Glomerular visceral epithelial cell (primary cell): Measurements from ENCODE around the gene IRX6.
A peak's percentile ranks its signal among the peaks of the same experiment; 100 is the strongest.

Experiments used
- DNase-seq: peaks from one replicate; pipeline ENCODE4 v3.0.0-alpha.2; 2016; ENCODE audit errors: extremely low spot score

The IRX6 gene

GRCh38 chr16:55323637-55324271 lies at the start of gene IRX6:
Gene IRX6 (plus strand): TSS chr16:55324203. CDS start chr16:55325092, 889 bp downstream.
- DNase-seq, result no peak

DNA sequence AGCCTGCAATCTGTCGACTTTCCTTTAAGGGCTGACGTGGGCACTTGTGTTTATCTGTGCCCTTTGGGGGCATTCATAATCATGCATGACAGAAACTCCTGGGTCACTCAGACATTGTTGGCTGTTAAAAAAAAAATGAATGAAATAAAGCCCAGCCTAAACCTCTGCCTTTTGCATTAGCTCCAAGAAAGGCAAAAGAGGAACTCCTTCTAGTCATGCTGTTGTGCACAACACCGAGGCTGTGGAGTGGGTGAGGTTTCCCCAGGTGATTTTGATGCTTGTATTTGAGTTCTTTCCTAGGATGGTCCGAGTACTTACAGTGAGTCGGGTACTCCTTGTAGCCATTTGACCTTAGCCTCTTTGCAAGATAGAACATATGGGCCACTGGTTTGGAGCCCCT lies 49.6 kb upstream of the IRX6 start:
- DNase-seq, result no peak

DNA sequence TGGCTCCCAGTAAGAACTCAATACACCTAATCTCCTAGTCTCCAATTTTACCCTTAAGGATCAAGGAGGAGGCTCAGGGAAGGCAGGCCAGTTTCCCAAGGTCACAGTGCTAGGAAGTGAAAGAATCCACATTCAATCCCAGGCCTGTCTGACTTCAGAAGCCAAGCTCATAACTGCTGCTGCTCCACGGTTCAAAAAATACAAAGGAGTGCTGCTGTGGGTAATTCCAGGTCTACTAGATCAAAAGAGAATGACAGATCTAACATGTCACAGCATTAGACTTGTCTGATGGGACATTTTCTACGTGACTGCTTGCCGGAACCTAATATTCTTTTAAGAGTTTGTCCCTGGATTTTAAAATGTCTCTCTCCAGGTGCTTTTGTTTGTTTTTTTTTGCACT lies 48.8 kb upstream of the IRX6 start:
- no peak for DNase-seq

DNA sequence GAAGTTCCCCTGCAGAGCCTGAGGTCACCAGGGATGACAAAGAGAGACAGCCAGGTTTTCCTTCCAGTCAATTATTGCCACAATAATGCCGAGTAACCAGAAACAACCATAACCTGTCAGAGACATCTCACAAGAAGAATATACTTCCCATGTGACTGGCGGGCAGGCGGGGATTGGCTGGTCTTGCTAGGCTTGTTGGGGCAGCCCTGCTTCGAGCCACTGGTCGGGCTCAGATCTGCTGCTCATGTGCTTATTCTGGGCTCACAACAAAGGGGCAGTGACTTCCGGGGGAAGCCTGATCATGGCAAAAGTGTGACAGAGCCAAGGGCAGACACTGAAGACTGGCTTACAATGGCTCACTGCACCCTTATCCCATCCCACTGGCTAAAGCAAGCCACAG lies 48.1 kb upstream of the IRX6 start:
- no peak for DNase-seq

DNA sequence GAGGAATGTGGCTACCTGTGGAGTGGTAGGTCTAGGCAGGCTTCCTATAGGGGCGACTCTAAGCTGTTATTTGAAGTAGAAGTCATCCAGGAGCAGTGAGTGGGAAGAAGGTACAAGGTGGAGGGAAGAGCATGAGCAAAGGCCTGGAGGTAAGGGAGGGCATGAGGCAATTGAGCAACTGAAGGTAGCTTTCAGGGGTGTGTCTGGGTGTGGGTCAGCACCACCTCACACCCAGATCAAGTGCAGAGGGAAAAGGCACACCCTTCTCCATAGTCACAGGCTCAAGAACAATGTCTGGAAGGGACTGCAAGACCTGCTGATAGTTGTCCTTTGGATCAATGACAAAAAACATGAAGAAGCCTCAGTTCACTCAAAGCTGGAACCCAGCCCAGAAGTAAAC lies 46.5 kb upstream of the IRX6 start:
- DNase-seq, result no peak

- no peak for DNase-seq
Observed at GRCh38 chr16:55279598-55279997, 44.4 kb upstream of the IRX6 start.

- no peak for DNase-seq
Observed at GRCh38 chr16:55280587-55280986, 43.4 kb upstream of the IRX6 start.

- no peak for DNase-seq
Observed at GRCh38 chr16:55282441-55282840, 41.6 kb upstream of the IRX6 start.

DNA sequence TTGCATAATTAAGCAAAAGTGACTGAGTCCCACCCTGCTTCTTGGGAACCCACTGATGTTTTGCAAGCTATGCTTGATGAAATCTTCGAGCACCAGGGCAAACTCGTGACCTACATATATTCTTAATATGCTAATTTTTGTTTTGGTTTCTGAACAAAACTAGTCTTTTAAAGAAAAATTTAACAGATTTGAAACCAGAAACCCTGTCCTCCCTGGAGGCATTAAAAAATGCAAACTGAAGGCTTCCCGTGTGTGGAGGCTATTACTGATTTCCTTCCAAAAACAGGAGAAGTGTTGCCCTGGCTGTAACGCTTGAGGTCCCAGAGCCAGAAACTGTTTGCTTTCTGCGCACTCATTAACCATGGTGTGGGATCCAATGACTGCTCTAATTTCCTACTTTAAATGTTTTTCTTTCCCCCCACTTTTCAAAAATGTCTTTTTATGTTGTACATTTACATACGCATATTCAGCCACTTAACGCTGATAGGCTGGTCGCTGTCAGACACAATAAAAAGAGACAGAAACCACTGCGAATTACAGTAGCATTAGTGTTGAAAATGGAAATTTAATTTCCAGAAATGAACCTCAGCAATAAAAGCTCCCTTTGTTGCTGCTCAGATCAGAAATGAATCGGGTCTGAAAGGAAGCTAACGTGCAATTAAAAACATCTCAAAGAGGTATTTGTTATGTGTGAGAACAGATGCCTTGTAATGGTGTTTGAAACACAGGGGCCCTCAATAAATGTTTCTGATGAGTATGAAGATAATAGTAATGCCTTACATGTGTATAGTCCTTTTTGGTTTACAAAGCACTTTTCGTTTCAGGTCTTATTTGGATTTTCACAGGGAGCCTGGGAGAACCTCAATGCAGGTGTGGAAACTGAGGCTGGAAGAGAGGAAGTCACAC lies 39.9 kb upstream of the IRX6 start:
- DNase-seq, result no peak

- DNase-seq, result no peak
Observed at GRCh38 chr16:55284718-55285099, 39.3 kb upstream of the IRX6 start.

DNA sequence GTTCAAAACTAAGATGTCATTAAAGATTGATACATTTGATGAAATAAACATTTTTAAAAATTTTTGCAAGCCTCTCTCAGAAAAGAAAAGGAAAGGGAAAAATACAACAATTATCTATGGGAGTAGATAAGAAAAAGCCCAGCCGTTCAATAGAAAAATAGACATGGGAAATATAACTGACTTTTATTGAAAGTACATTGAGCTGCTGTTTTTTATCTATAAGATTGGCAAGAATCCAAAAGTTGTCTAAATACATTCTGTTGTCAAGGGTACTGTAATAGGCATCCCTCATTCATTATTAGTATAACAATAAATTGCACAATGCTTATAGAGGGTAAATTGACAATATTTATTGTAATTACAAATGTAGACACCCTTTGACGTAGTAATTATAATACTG lies 38.4 kb upstream of the IRX6 start:
- DNase-seq, result no peak

DNA sequence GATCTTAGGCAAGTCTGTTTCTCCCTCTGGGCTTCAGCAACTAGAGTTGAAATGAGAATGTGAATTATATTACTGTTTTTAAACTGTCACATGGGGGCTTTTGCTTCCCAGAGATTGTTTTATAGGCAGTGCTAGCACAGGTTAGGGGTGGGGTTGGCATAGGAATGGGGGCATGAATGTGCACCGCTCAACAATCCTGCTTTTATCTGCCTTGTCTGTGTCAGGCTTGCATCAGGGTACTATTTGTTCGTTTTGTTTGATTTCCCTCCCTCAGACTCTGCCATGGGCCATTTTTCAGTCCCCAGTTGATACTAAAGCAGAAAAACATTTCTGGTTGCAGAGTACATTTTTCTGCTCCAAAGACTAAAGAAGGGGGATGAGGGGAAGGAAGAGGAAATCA lies 34.6 kb upstream of the IRX6 start:
- DNase-seq, result no peak

DNA sequence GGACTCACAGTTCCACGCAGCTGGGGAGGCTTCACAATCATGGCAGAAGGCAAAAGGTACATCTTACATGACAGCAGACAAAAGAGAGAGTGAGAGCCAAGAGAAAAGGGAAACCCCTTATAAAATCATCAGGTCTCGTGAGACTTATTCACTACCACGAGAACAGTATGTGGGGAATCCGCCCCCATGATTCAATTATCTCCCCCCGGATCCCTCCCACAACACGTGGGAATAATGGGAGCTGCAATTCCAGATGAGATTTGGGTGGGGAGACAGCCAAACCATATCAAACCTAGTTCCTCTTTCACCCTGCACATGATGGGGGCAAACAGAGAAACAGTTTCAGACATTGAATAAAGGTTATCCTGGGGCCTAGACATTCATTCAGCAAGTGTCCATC lies 32.2 kb upstream of the IRX6 start:
- no peak for DNase-seq

DNA sequence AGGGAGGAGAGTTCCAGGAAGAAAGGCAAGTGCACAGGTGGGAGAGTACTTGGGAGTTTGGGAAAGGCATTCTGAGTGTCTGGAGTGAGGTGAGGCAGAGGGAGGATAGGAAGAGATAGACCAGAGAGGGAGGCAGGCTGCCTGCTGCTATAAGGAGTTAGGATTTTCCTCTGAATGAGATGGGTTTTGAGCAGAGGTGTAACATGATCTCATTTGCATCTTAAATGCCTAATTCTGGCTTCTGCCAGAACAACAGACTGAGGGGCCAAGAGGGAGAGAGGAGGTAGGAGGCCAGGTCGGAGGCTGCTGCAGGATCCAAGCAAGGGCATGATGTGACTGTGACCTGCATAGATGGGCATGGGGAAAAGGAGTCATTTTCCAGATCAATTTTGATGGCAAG lies 31.5 kb upstream of the IRX6 start:
- no peak for DNase-seq

GRCh38 chr16:55294129-55294528 lies 29.9 kb upstream of the IRX6 start:
- DNase-seq, result no peak

DNA sequence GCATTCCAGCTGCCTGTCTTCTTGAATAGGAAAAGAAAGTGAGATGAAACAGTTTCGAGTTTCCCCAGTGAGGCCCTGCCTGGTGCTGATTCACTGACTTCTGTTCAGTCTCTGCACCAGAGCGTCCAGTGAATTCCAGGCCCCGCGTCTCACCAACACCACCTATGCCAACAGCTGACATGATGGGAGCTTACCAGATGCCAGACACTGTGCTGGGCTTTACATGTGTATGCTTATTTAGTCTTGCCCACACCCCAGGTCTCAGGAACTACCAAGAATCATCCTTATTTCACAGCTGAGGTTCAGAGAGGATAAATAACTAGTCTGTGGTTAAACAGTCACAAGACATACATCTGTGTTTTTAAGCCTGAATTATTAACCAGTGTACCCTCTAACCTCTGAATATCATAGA lies 29.1 kb upstream of the IRX6 start:
- peak; percentile 66 for DNase-seq

DNA sequence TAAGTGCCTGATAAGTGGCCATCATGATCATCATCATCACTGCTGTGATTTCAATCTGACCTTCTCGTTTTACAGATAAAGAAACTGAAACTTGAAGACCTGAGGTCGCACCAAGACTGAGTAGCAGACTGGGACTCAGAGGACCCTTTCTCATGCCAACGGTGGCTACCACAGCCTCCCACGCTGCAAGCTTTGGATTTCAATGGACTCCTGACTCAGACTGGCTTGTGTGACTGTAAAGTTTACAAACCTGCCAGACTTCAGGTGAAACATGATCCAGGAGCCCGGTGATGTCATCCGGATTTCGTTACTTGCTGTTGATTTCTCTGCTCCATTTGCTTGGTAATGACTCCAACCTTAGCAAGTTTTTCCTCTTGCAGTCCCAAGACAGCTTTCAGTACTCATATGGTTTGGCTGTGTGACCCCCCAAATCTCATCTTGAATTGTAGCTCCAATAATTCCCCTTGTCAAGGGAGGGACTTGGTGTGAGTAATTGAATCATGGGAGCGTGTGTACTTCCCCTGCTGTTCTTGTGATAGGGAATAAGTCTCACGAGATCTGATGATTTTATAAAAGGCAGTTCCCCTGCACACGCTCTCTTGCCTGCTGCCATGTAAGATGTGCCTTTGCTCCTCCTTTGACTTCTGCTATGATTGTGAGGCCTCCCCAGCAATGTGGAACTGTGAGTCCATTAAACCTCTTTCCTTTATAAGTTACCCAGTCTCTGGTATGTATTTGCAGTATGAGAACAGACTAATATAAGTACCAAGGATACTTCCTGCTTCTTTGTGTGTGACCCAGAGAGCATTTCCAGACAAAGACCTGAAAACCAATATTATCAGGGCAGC lies 26.7 kb upstream of the IRX6 start:
- peak; percentile 54 for DNase-seq

GRCh38 chr16:55297910-55298479 lies 26.0 kb upstream of the IRX6 start:
- DNase-seq, result peak; percentile 40

GRCh38 chr16:55301385-55302008 lies 22.5 kb upstream of the IRX6 start:
- DNase-seq, result no peak

- DNase-seq, result no peak
Observed at GRCh38 chr16:55302635-55303034, 21.4 kb upstream of the IRX6 start.

GRCh38 chr16:55308973-55309372 lies 15.0 kb upstream of the IRX6 start:
- no peak for DNase-seq

DNA sequence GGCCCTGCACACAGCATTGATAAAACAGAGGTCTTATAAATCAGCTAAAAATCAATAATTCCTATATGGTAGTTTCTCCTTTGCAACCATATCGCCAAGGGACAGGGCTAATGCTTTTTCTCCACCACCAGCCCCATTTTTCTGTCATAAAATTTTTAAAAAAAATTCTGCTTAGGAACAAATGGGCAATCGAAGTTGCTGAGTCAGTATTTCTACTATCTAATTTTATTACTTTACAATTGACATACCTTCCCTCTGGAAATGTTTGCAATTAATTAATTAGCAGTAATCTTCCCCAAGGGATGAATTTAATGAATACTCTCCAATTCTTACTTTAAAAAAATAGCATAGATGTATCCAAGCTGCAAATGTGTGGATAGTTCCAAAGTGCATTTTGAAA lies 1.7 kb upstream of the IRX6 start:
- DNase-seq, result no peak
